Liver (tissue), 9 donors: ENCODE measurements around the gene BLNK. TPM values are rescaled to one million over a fixed set of nuclear protein-coding genes. Genes with fewer than 3 reads are reported as not detected.

Experiments
- DNase-seq: peaks from one replicate; pipeline ENCODE4 v3.0.0-alpha.2; 2017; ENCODE audit warnings: low spot score
- H3K27ac ChIP-seq, 2 donors: one replicate each; pipeline ENCODE4 v1.7.0; 2013; ENCODE audit warnings: inconsistent platforms in 2 of 2, low read length in 2 of 2, control low read depth in 1 of 2, low read depth in 1 of 2, mild to moderate bottlenecking in 1 of 2
- H3K27me3 ChIP-seq, 4 donors: one replicate each; pipeline versions ENCODE4 v1.6.1 to v1.7.0; 2013; ENCODE audit warnings: low read length in 3 of 4, inconsistent platforms in 1 of 4, mild to moderate bottlenecking in 1 of 4, moderate library complexity in 1 of 4; ENCODE audit not compliant: control insufficient read depth in 4 of 4, insufficient read depth in 4 of 4
- H3K36me3 ChIP-seq, 4 donors: one replicate each; pipeline versions ENCODE4 v1.6.1 to v1.7.0; 2013; ENCODE audit warnings: low read length in 3 of 4, mild to moderate bottlenecking in 3 of 4, low read depth in 1 of 4, moderate library complexity in 1 of 4; ENCODE audit not compliant: control insufficient read depth in 4 of 4, insufficient read depth in 3 of 4
- H3K4me1 ChIP-seq, 4 donors: one replicate each; pipeline versions ENCODE4 v1.6.1 to v1.7.0; 2013; ENCODE audit warnings: low read length in 3 of 4, mild to moderate bottlenecking in 3 of 4, moderate library complexity in 1 of 4; ENCODE audit not compliant: control insufficient read depth in 4 of 4, insufficient read depth in 4 of 4
- H3K4me3 ChIP-seq, 3 donors: one replicate each; pipeline versions ENCODE4 v1.6.1 to v1.7.0; 2013; ENCODE audit warnings: low read length in 3 of 3, control low read depth in 1 of 3, low read depth in 1 of 3, mild to moderate bottlenecking in 1 of 3
- H3K9ac ChIP-seq, 2 donors: one replicate each; pipeline ENCODE4 v1.7.0; 2013; ENCODE audit warnings: low read length in 2 of 2, mild to moderate bottlenecking in 2 of 2, moderate library complexity in 2 of 2, control low read depth in 1 of 2, low read depth in 1 of 2
- H3K9me3 ChIP-seq, 4 donors: one replicate each; pipeline versions ENCODE4 v1.6.1 to v1.7.0; 2013; ENCODE audit warnings: low read length in 3 of 4; ENCODE audit not compliant: control insufficient read depth in 4 of 4
- ATF3 ChIP-seq: IDR thresholded peaks from 2 replicates; pipeline ENCODE4 v1.6.1; 2016; ENCODE audit warnings: antibody characterized with exemption
- CTCF ChIP-seq: fragments of 150-350 bp; IDR thresholded peaks from 2 replicates; pipeline ENCODE4 v1.5.1; 2017; ENCODE audit warnings: improper control_type of control experiment, low read depth, low read length; ENCODE audit not compliant: missing input control
- FOXA2 ChIP-seq: IDR thresholded peaks from 2 replicates; pipeline ENCODE4 v1.6.1; 2016; ENCODE audit warnings: antibody characterized with exemption
- GABPA ChIP-seq, 2 donors: IDR thresholded peaks in 1 of 2; conservative IDR thresholded peaks in 1 of 2; 2 replicates each; pipeline ENCODE4 v1.6.1; 2016; ENCODE audit warnings: antibody characterized with exemption in 2 of 2, mild to moderate bottlenecking in 1 of 2, moderate library complexity in 1 of 2
- HNF4A ChIP-seq, 2 donors: conservative IDR thresholded peaks; 2 replicates each; pipeline ENCODE4 v1.6.1; 2016; ENCODE audit warnings: antibody characterized with exemption in 2 of 2, mild to moderate bottlenecking in 2 of 2
- HNF4G ChIP-seq: IDR thresholded peaks from 2 replicates; pipeline ENCODE4 v1.6.1; 2016; ENCODE audit warnings: antibody characterized with exemption
- JUND ChIP-seq, 2 donors: IDR thresholded peaks; 2 replicates each; pipeline ENCODE4 v1.6.1; 2016; ENCODE audit warnings: antibody characterized with exemption in 2 of 2
- MAX ChIP-seq: IDR thresholded peaks from 2 replicates; pipeline ENCODE4 v1.6.1; 2016; ENCODE audit warnings: antibody characterized with exemption
- NR2F2 ChIP-seq: IDR thresholded peaks from 2 replicates; pipeline ENCODE4 v1.6.1; 2016; ENCODE audit warnings: antibody characterized with exemption
- RAD21 ChIP-seq, 2 donors: IDR thresholded peaks; 2 replicates each; pipeline ENCODE4 v1.6.1; 2016; ENCODE audit warnings: antibody characterized with exemption in 2 of 2, mild to moderate bottlenecking in 2 of 2
- REST ChIP-seq: IDR thresholded peaks from 2 replicates; pipeline ENCODE4 v1.6.1; 2016; ENCODE audit warnings: antibody characterized with exemption, mild to moderate bottlenecking
- RXRA ChIP-seq, 2 donors: IDR thresholded peaks; 2 replicates each; pipeline ENCODE4 v1.6.1; 2017 to 2018; ENCODE audit warnings: antibody characterized with exemption in 2 of 2, mild to moderate bottlenecking in 1 of 2
- SP1 ChIP-seq: IDR thresholded peaks from 2 replicates; pipeline ENCODE4 v1.6.1; 2018; ENCODE audit warnings: antibody characterized with exemption, mild to moderate bottlenecking
- YY1 ChIP-seq: IDR thresholded peaks from 2 replicates; pipeline ENCODE4 v1.6.1; 2016; ENCODE audit warnings: antibody characterized with exemption, mild to moderate bottlenecking
- WGBS: extraction: QIAGEN DNeasy Blood & Tissue Kit; methylation state at CpG from one replicate; pipeline ENCODE4 v1.1.7; 2013; 5-methylcytosine and 5-hydroxymethylcytosine counted together
- polyA plus RNA-seq, 2 donors: library from polyadenylated mRNA; stranded (reverse) in 1 of 2; unstranded in 1 of 2; fragments of 200-250 nt in 1 of 2; fragments of >200 nt in 1 of 2; fragmentation: Nextera tagmentation in 1 of 2; extraction: Ambion mirVana in 1 of 2; gene quantifications; one replicate each; pipeline versions ENCODE4 v1.2.1 to v1.2.3, GENCODE V29; 2013 to 2015
- total RNA-seq, 2 donors: library from RNA; depleted of rRNA; stranded (reverse); fragments of >200 nt; gene quantifications; one replicate each; pipeline ENCODE4 v1.2.3, GENCODE V29; 2014
- donor health status: healthy.
- donor health status: healthy.
- donor health status: healthy.
- donor health status: healthy.
- donor health status: healthy.

The BLNK gene
- total and polyA plus RNA-seq, 4 donors, result 3.3 to 45.2 (median 14.5) TPM

GRCh38 chr10:96235326-96236089 lies 35.9 kb downstream of the BLNK start (continued):
- TF ChIP-seq CTCF (no peak), SP1 (peak; percentile 84), HNF4G (peak; percentile 73), JUND (IDR thresholded peaks at IDR 0.05) (peak; percentile 45 to 74), NR2F2 (no peak), ATF3 (peak; percentile 48), RAD21 (IDR thresholded peaks at IDR 0.05) (peak; percentile 27 to 54), RXRA (IDR thresholded peaks at IDR 0.05) (peak; percentile 69 to 85)

GRCh38 chr10:96233959-96234358 lies 37.4 kb downstream of the BLNK start:
- Histone ChIP-seq H3K27me3 (no peaks in the 10 kb centered on the region), H3K36me3 (peaks cover 0 to 36% (median 19%) of the 10 kb centered on the region in 4 donors), H3K9ac (no peak overlapping the region), H3K4me3 (no peak overlapping the region), H3K4me1 (peaks cover 8 to 18% (median 11%) of the 10 kb centered on the region in 4 donors), H3K9me3 (no peaks in the 10 kb centered on the region), H3K27ac (no peak overlapping the region)
- TF ChIP-seq YY1, result no peak
- no peak for TF ChIP-seq SP1
- TF ChIP-seq NR2F2, result no peak
- no peak for TF ChIP-seq FOXA2
- no peak for DNase-seq
- WGBS, result 83% methylated on average over 2 of the region's 2 CpGs

GRCh38 chr10:96230527-96230926 lies 40.8 kb downstream of the BLNK start:
- Histone ChIP-seq H3K9me3 (no peaks in the 10 kb centered on the region), H3K27me3 (no peaks in the 10 kb centered on the region), H3K27ac (no peak overlapping the region), H3K36me3 (peaks cover 0 to 33% (median 24%) of the 10 kb centered on the region in 4 donors), H3K9ac (no peak overlapping the region), H3K4me3 (no peak overlapping the region), H3K4me1 (peaks cover under 1 to 10% (median 6%) of the 10 kb centered on the region in 4 donors)
- DNase-seq, result no peak
- TF ChIP-seq JUND (IDR thresholded peaks at IDR 0.05) (no peak), RAD21 (IDR thresholded peaks at IDR 0.05) (no peak), HNF4A (conservative IDR thresholded peaks at IDR 0.05) (no peak), GABPA (IDR thresholded peaks at IDR 0.05 in 1 of 2, conservative IDR thresholded peaks at IDR 0.05 in 1 of 2) (no peak), REST (no peak), MAX (no peak), ATF3 (no peak), HNF4G (no peak), YY1 (no peak), FOXA2 (no peak)
- WGBS, result 95% methylated on average over 6 of the region's 6 CpGs
